Colonic mucosa (tissue), 4 donors: Measurements from ENCODE around the gene TNFRSF21. TPM values are rescaled to one million over a fixed set of nuclear protein-coding genes. Genes with fewer than 3 reads are reported as not detected.

ENCODE experiments used
- DNase-seq: peaks from one replicate; pipeline ENCODE4 v3.0.0-alpha.2; 2020
- H3K27ac ChIP-seq: fragments of 200-600 bp; one replicate; pipeline ENCODE4 v1.8.0; 2021
- H3K27me3 ChIP-seq: fragments of 200-600 bp; one replicate; pipeline ENCODE4 v1.8.0; 2021
- H3K36me3 ChIP-seq: fragments of 200-600 bp; one replicate; pipeline ENCODE4 v1.8.0; 2021
- H3K4me1 ChIP-seq: fragments of 200-600 bp; one replicate; pipeline ENCODE4 v1.8.0; 2021; ENCODE audit warnings: mild to moderate bottlenecking
- H3K4me3 ChIP-seq: fragments of 200-600 bp; one replicate; pipeline ENCODE4 v1.8.0; 2021
- H3K9ac ChIP-seq, 2 donors: one replicate each; pipeline ENCODE4 v1.7.0; 2013; ENCODE audit warnings: control low read depth in 2 of 2, low read depth in 2 of 2, low read length in 2 of 2
- H3K9me3 ChIP-seq: fragments of 200-600 bp; one replicate; pipeline ENCODE4 v1.8.0; 2021
- CTCF ChIP-seq: fragments of 200-600 bp; IDR thresholded peaks from one replicate; pipeline ENCODE4 v1.8.0; 2022; ENCODE audit warnings: antibody characterized with exemption, mild to moderate bottlenecking
- intact Hi-C: fragments of 100-400 bp; cut with DNase I; formaldehyde crosslinking; loops from one replicate; pipeline ENCODE4 v1.14.1; 2022
- total RNA-seq, 2 donors: library from RNA; stranded (reverse); fragmentation: NEBNext Ultra II Directional in 1 of 2; extraction: Animal tissue kit (Norgen Biotek cat#: 25700) in 1 of 2; gene quantifications; one replicate each; pipeline ENCODE4 v1.2.1, GENCODE V29; 2021
- donor health status: healthy.
- donor health status: DM: no; HTN: no; CAD: no.
- donor health status: DM: no; HTN: no; CAD: no.

TNFRSF21 gene
- total RNA-seq, 2 donors from 2014 or later, result 74.0 to 102 TPM

GRCh38 chr6:47256361-47256760 lies 53.3 kb downstream of the TNFRSF21 start:
- no peaks in the 10 kb centered on the region for H3K27me3 ChIP-seq
- H3K9me3 ChIP-seq, result no peaks in the 10 kb centered on the region
- no peak overlapping the region for H3K27ac ChIP-seq
- TF ChIP-seq CTCF, result no peak
- no peak overlapping the region for H3K9ac ChIP-seq
- intact Hi-C loops, result no loop called here
- H3K36me3 ChIP-seq, result no peaks in the 10 kb centered on the region
- no peak for DNase-seq
- no peaks in the 10 kb centered on the region for H3K4me1 ChIP-seq
- no peak overlapping the region for H3K4me3 ChIP-seq

DNA sequence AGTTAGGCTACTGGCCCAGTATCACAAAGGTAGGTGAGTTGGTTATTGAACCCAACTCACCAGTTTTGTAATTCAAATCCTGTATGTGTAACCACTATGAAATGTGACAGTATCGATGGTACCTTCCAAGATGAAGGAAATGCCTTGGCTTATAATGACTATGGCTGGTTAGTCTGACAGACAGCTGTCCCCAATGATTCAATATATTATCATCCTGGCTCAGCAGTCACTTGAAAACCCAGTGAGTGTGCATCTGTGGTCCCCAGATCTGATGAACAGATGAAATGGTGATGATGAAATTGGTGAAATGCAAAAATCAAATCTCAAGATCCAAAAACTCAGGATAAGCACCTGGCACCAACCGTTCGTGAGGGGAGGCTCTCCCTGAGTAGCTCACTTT lies 54.8 kb downstream of the TNFRSF21 start:
- Histone ChIP-seq H3K9ac (no peak overlapping the region), H3K36me3 (no peaks in the 10 kb centered on the region), H3K4me1 (no peaks in the 10 kb centered on the region), H3K4me3 (no peak overlapping the region), H3K27ac (no peak overlapping the region), H3K27me3 (no peaks in the 10 kb centered on the region), H3K9me3 (no peaks in the 10 kb centered on the region)
- intact Hi-C loops, result no loop called here
- no peak for DNase-seq
- TF ChIP-seq CTCF, result no peak

- intact Hi-C loops, result no loop called here
- Histone ChIP-seq H3K27me3 (no peaks in the 10 kb centered on the region), H3K9ac (no peak overlapping the region), H3K36me3 (no peaks in the 10 kb centered on the region), H3K4me3 (no peak overlapping the region), H3K9me3 (no peaks in the 10 kb centered on the region), H3K27ac (no peak overlapping the region), H3K4me1 (no peaks in the 10 kb centered on the region)
- TF ChIP-seq CTCF, result no peak
- no peak for DNase-seq
Observed at GRCh38 chr6:47254051-47254450, 55.7 kb downstream of the TNFRSF21 start.

GRCh38 chr6:47253136-47253535 lies 56.6 kb downstream of the TNFRSF21 start:
- Histone ChIP-seq H3K36me3 (no peaks in the 10 kb centered on the region), H3K27ac (no peak overlapping the region), H3K4me3 (no peak overlapping the region), H3K9ac (no peak overlapping the region), H3K27me3 (no peaks in the 10 kb centered on the region), H3K4me1 (no peaks in the 10 kb centered on the region), H3K9me3 (no peaks in the 10 kb centered on the region)
- no peak for DNase-seq
- TF ChIP-seq CTCF, result no peak
- intact Hi-C loops, result no loop called here

GRCh38 chr6:47252633-47253032 lies 57.1 kb downstream of the TNFRSF21 start:
- Histone ChIP-seq H3K36me3 (no peaks in the 10 kb centered on the region), H3K9me3 (no peaks in the 10 kb centered on the region), H3K4me3 (no peak overlapping the region), H3K27ac (no peak overlapping the region), H3K4me1 (no peaks in the 10 kb centered on the region), H3K9ac (no peak overlapping the region), H3K27me3 (no peaks in the 10 kb centered on the region)
- DNase-seq, result no peak
- TF ChIP-seq CTCF, result no peak
- intact Hi-C loops, result no loop called here

- H3K4me3 ChIP-seq, result no peak overlapping the region
- no peak for TF ChIP-seq CTCF
- peaks cover 5% of the 10 kb centered on the region for H3K4me1 ChIP-seq
- no peak overlapping the region for H3K27ac ChIP-seq
- H3K9me3 ChIP-seq, result no peaks in the 10 kb centered on the region
- H3K27me3 ChIP-seq, result no peaks in the 10 kb centered on the region
- H3K9ac ChIP-seq, result no peak overlapping the region
- intact Hi-C loops, result no loop called here
- DNase-seq, result no peak
- H3K36me3 ChIP-seq, result no peaks in the 10 kb centered on the region
Observed at GRCh38 chr6:47251396-47251795, 58.3 kb downstream of the TNFRSF21 start.
